ENCODE data around the gene TMEM19.

TMEM19 gene

DNA sequence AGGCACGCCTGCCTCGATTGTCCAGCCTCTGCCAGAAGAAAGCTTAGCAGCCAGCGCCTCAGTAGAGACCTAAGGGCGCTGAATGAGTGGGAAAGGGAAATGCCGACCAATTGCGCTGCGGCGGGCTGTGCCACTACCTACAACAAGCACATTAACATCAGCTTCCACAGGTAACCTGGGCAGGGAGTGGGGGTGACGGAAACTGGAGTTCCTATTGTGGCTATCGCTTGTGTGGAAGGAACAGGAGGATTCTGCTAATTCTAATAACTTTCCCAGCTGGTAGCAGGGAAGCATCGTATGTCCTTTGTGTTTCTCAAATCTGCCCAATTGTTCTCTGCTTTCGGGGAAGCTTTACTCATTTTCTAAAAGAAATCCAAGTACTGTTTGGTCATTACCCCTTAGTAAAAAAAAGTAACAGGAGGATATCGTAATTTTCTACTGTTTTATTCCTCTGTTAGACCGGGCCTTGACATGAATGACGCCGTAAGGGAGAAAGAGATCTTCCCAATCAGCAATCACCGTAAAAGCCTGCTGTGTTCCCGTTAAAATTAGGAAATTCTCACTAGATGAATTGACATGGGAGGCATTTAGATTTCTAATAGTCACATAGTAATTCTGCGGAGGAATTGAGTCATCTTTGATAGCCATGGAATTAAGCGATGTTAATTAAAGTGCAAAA, 21.3 kb upstream of the TMEM19 start:
- peak overlapping the region; percentile 96 for H3K4me3 ChIP-seq (ENCODE audit: low read depth, low read length)
- DNase-seq (ENCODE audit: low read depth): no peak
- TF ChIP-seq, protein P1, sequence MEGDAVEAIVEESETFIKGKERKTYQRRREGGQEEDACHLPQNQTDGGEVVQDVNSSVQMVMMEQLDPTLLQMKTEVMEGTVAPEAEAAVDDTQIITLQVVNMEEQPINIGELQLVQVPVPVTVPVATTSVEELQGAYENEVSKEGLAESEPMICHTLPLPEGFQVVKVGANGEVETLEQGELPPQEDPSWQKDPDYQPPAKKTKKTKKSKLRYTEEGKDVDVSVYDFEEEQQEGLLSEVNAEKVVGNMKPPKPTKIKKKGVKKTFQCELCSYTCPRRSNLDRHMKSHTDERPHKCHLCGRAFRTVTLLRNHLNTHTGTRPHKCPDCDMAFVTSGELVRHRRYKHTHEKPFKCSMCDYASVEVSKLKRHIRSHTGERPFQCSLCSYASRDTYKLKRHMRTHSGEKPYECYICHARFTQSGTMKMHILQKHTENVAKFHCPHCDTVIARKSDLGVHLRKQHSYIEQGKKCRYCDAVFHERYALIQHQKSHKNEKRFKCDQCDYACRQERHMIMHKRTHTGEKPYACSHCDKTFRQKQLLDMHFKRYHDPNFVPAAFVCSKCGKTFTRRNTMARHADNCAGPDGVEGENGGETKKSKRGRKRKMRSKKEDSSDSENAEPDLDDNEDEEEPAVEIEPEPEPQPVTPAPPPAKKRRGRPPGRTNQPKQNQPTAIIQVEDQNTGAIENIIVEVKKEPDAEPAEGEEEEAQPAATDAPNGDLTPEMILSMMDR (IDR thresholded peaks at IDR 0.05; ENCODE audit: control insufficient read depth, extremely low read depth, insufficient read depth): no peak

DNA sequence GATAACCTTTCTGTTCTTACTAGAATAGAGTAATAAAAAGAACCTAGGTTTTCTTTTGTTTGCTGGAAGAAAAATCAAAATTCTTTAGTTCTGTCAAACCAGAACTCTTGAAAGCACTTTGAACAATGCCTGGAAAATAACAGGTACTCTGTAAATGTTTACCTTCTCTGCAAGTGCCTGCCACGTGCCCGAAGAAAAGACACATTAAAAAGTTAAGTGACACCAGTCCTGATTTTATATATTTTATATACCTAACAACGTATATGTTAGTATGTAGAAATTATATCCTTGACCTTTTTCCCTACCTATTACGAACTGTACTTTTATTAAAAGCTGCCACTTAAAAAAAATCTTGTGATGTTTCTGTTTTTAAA, 20.8 kb upstream of the TMEM19 start:
- no peak for DNase-seq (ENCODE audit: low read depth)
- TF ChIP-seq, protein P1 (IDR thresholded peaks at IDR 0.05; ENCODE audit: control insufficient read depth, extremely low read depth, insufficient read depth): no peak
- H3K4me3 ChIP-seq (ENCODE audit: low read depth, low read length): peak overlapping the region; percentile 96

DNA sequence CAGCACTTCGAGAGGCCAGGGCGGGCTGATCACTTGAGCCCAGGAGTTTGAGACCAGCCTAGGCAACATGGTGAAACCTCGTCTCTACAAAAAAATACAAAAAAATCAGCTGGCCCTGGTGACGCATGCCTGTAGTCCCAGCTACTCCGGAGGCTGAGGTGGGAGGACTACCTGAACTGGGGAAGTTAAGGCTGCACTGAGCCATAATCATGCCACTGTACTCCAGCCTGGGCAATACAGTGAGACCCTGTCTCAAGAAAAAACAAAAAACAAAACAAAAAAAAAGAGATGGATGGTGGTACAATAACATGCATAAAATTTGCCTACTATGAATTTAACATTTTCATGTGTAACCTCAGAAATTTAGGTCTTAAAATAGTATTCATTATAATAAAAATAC, 19.6 kb upstream of the TMEM19 start:
- no peak overlapping the region for H3K4me3 ChIP-seq (ENCODE audit: low read depth, low read length)
- TF ChIP-seq, protein P1 (IDR thresholded peaks at IDR 0.05; ENCODE audit: control insufficient read depth, extremely low read depth, insufficient read depth): no peak
- DNase-seq (ENCODE audit: low read depth): no peak

DNA sequence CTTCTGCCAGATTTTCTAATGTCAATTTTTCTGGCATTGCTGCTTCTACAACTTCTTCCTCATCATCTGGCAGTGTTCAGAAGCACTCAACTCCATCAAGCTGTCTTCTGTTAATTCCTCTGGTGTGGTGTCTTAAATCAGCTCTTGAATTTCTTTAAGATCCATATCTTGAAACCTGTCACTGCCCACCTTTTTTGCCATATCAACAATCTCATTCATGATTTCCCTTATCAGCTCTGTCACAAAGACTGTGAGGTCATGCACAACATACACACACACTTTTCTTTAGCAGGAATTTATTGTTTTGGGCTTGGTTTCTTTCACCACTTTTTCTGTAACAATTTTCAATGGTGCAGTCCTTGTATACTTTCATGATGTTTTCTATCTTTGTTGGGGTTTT, 14.6 kb upstream of the TMEM19 start:
- TF ChIP-seq, protein P1 (IDR thresholded peaks at IDR 0.05; ENCODE audit: control insufficient read depth, extremely low read depth, insufficient read depth): no peak
- H3K4me3 ChIP-seq (ENCODE audit: low read depth, low read length): no peak overlapping the region
- DNase-seq (ENCODE audit: low read depth): no peak

DNA sequence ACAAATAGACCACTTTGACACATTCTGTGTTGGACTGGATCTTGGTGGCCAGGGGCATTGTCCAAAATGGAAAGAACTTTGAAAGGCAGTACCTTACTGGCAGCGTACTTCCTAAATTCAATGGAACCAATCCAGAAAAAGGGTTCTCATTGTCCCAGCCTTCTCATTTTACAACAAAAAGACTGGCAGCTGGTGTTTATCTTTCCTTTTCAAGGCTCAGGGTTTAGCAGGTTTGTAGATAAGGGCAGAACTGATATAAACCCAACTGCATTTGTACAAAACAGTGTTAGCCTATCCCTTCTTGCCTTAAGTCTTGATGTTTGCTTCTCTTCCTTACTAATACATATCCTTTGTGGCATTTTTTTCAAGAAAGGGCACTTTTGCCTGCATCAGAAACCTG, 14.1 kb upstream of the TMEM19 start:
- H3K4me3 ChIP-seq (ENCODE audit: low read depth, low read length): no peak overlapping the region
- TF ChIP-seq, protein P1 (IDR thresholded peaks at IDR 0.05; ENCODE audit: control insufficient read depth, extremely low read depth, insufficient read depth): no peak
- peak; percentile 37 for DNase-seq (ENCODE audit: low read depth)

DNA sequence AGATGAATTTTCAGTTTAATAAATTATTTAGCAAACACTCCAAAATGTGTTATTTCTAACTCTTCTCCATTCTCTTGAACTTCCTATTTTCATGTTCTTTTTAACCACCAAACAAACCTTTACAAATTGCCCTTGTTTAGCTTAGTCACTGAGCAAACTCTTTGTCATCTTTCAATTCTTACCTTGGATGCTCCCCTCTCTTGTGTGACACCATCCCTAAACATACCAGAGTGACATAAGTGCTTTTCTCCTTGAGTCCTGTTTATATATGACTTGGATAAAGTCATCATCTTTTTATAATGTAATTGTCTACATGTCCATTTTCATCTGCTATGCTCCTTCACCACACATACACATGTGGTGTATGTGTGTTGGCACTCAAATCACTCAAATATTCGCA, 3.4 kb upstream of the TMEM19 start:
- DNase-seq (ENCODE audit: low read depth): no peak
- H3K4me3 ChIP-seq (ENCODE audit: low read depth, low read length): no peak overlapping the region
- TF ChIP-seq, protein P1 (IDR thresholded peaks at IDR 0.05; ENCODE audit: control insufficient read depth, extremely low read depth, insufficient read depth): no peak

DNA sequence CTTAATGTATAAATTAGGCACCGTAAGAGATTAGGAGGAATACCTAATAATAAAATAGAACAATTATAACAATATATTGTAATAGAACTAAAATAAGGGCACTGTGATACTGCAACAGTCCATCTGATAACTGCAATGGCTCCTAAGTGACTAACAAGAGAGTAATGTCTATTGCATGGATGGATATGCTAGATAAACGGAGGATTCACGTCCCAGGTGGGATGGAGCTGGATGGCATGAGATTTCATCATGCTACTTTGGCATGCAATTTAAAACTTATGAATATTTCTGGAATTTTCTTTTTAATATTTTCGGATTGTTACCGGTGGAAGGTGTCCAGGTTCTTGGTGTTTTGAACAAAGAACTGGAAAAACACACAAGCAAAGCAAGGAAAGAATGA, 2.2 kb upstream of the TMEM19 start:
- TF ChIP-seq, protein P1 (IDR thresholded peaks at IDR 0.05; ENCODE audit: control insufficient read depth, extremely low read depth, insufficient read depth): no peak
- no peak for DNase-seq (ENCODE audit: low read depth)
- H3K4me3 ChIP-seq (ENCODE audit: low read depth, low read length): no peak overlapping the region
